DND-41 (cell line): ENCODE measurements around the gene ASCL2.

ENCODE experiments used
- CTCF ChIP-seq: IDR thresholded peaks from 2 replicates; pipeline ENCODE4 v1.5.1; 2012; ENCODE audit warnings: borderline replicate concordance, low read length, moderate library complexity, mild to moderate bottlenecking; ENCODE audit not compliant: poor library complexity, severe bottlenecking; ENCODE audit errors: extremely low read depth
- EZH2 ChIP-seq: IDR thresholded peaks from 3 replicates; pipeline ENCODE4 v1.6.1; 2012; ENCODE audit warnings: borderline replicate concordance, low read depth, mild to moderate bottlenecking, moderate library complexity, low read length, inconsistent platforms; ENCODE audit not compliant: severe bottlenecking

- no peak for TF ChIP-seq EZH2
- TF ChIP-seq CTCF, result no peak
Observed at GRCh38 chr11:2297623-2298030, 27.2 kb upstream of the ASCL2 start.
